ENCODE results near the gene RAMP3.

DNA sequence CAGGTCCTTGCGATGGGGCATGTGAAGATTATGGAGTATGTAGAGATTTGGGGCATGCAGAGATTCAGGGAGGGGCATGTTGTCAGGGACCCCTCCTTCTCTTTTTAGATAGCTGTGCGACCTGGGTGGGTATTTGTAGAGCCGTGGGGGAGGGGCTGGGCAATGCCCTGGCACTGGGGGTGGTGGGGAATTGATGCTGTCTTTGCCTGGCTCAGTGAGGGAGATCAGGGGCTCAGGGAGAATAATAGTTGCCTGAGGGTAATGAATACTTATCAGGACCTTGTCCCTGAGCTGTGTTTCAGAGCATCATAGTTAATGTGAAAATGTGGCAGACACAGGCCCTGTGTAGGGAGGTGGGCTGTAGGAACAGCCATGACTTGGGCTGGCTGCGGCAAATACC, 3.5 kb downstream of the RAMP3 start:
- TF ChIP-seq POLR2A (IDR thresholded peaks at IDR 0.05; ENCODE audit: low read length), result no peak
- TF ChIP-seq GATA1 (IDR thresholded peaks at IDR 0.05; ENCODE audit: low read depth, low read length), result no peak

All from erythroblast (primary cell).